K562 (cell line): ENCODE measurements around the gene CCNY. TPM values are rescaled to one million over a fixed set of nuclear protein-coding genes. Genes with fewer than 3 reads are reported as not detected.

Experiments used
- ATF1 ChIP-seq, 2 experiments: fragments of 450-650 bp in 1 of 2; IDR thresholded peaks; 2 replicates each; pipeline ENCODE4 v1.6.1; 2016; ENCODE audit warnings: missing compliant biosample characterization in 1 of 2, missing genetic modification characterization in 1 of 2
- BRD9 ChIP-seq: fragments of 450-650 bp; IDR thresholded peaks from 2 replicates; pipeline ENCODE4 v1.6.1; 2018; ENCODE audit warnings: low read depth; ENCODE audit not compliant: partially characterized antibody
- CBFA2T3 ChIP-seq: fragments of 450-650 bp; IDR thresholded peaks from 2 replicates; pipeline ENCODE4 v1.6.1; 2017
- CREB1 ChIP-seq, 2 experiments: sonication (generic) in 1 of 2; formaldehyde crosslinking in 1 of 2; IDR thresholded peaks; 2 replicates each; pipeline versions ENCODE4 v1.6.1 to v1.8.0; 2012 to 2022; ENCODE audit warnings: inconsistent platforms in 1 of 2, mild to moderate bottlenecking in 1 of 2, missing genetic modification reagents in 1 of 2, moderate library complexity in 1 of 2
- CTBP1 ChIP-seq: fragments of 450-650 bp; IDR thresholded peaks from 2 replicates; pipeline ENCODE4 v1.6.1; 2016; ENCODE audit warnings: borderline replicate concordance
- DIDO1 ChIP-seq: fragments of 450-650 bp; IDR thresholded peaks from 2 replicates; pipeline ENCODE4 v1.6.1; 2016; ENCODE audit warnings: low read depth, missing biosample characterization, missing genetic modification characterization
- EGR1 ChIP-seq: fragments of 450-650 bp; conservative IDR thresholded peaks from 2 replicates; pipeline ENCODE4 v1.6.1; 2017; ENCODE audit warnings: mild to moderate bottlenecking
- FOXK1 ChIP-seq: sonication (generic); formaldehyde crosslinking; IDR thresholded peaks from 2 replicates; pipeline ENCODE4 v1.8.0; 2022; ENCODE audit warnings: missing genetic modification reagents, mild to moderate bottlenecking, borderline replicate concordance
- JUND ChIP-seq, 2 experiments: IDR thresholded peaks; 2 replicates in 1 of 2; 3 replicates in 1 of 2; pipeline ENCODE4 v1.6.1; 2011; ENCODE audit warnings: borderline replicate concordance in 2 of 2, low read depth in 2 of 2, low read length in 2 of 2, improper control_type of control experiment in 1 of 2, missing biosample characterization in 1 of 2, missing genetic modification characterization in 1 of 2, missing genetic modification reagents in 1 of 2
- LEF1 ChIP-seq: fragments of 450-650 bp; IDR thresholded peaks from 2 replicates; pipeline ENCODE4 v1.6.1; 2016; ENCODE audit warnings: mild to moderate bottlenecking
- MAFG ChIP-seq: fragments of 450-650 bp; conservative IDR thresholded peaks from 2 replicates; pipeline ENCODE4 v1.6.1; 2016; ENCODE audit warnings: missing genetic modification characterization, missing compliant biosample characterization
- MEF2A ChIP-seq: IDR thresholded peaks from 2 replicates; pipeline ENCODE4 v1.6.1; 2011; ENCODE audit warnings: low read depth, mild to moderate bottlenecking, low read length, moderate library complexity; ENCODE audit not compliant: control insufficient read depth
- MIER1 ChIP-seq: fragments of 450-650 bp; IDR thresholded peaks from 2 replicates; pipeline ENCODE4 v1.6.1; 2016; ENCODE audit warnings: antibody characterized with exemption, mild to moderate bottlenecking, low read depth
- PHB2 ChIP-seq: fragments of 450-650 bp; IDR thresholded peaks from 2 replicates; pipeline ENCODE4 v1.6.1; 2017; ENCODE audit warnings: low read depth
- RBM34 ChIP-seq: fragments of 200-400 bp; formaldehyde crosslinking; IDR thresholded peaks from 2 replicates; pipeline ENCODE4 v1.6.1; 2018; ENCODE audit warnings: low read length, borderline replicate concordance; ENCODE audit not compliant: insufficient read depth
- SIX5 ChIP-seq, 2 experiments: IDR thresholded peaks; 2 replicates each; pipeline ENCODE4 v1.6.1; 2011; ENCODE audit warnings: low read length in 2 of 2, borderline replicate concordance in 1 of 2, low read depth in 1 of 2, mild to moderate bottlenecking in 1 of 2, moderate library complexity in 1 of 2; ENCODE audit not compliant: insufficient read depth in 1 of 2
- TFAM ChIP-seq: fragments of 250-450 bp; sonication (Bioruptor Pico); conservative IDR thresholded peaks from 2 replicates; pipeline ENCODE4 v1.5.0; 2021; ENCODE audit warnings: mild to moderate bottlenecking, moderate library complexity
- TGIF2 ChIP-seq: sonication (generic); formaldehyde crosslinking; IDR thresholded peaks from 2 replicates; pipeline ENCODE4 v1.8.1; 2022; ENCODE audit warnings: mild to moderate bottlenecking, missing genetic modification reagents, moderate library complexity
- TRIM28 ChIP-seq: fragments of 450-650 bp; IDR thresholded peaks from 2 replicates; pipeline ENCODE4 v1.6.1; 2017
- ZNF174 ChIP-seq: fragments of 250-450 bp; sonication (Bioruptor Pico); IDR thresholded peaks from 2 replicates; pipeline ENCODE4 v1.4.0; 2020; ENCODE audit warnings: mild to moderate bottlenecking
- ZNF253 ChIP-seq: fragments of 250-450 bp; sonication (Bioruptor Pico); conservative IDR thresholded peaks from 2 replicates; pipeline ENCODE4 v1.6.1; 2021; ENCODE audit warnings: mild to moderate bottlenecking
- ZNF764 ChIP-seq: fragments of 250-450 bp; sonication (Bioruptor Pico); IDR thresholded peaks from 2 replicates; pipeline ENCODE4 v1.4.0; 2020; ENCODE audit warnings: low read depth, mild to moderate bottlenecking, moderate library complexity
- polyA plus RNA-seq, 8 experiments: library from polyadenylated mRNA; depleted of rRNA in 4 of 8; stranded (reverse) in 5 of 8; unstranded in 3 of 8; fragments of >200 nt; fragmentation: Nextera tagmentation in 2 of 8; fragmentation: Illumina TruSeq in 1 of 8; extraction: Ambion mirVana in 2 of 8; extraction: Trizol in 1 of 8; gene quantifications; 2 replicates each; pipeline versions ENCODE4 v1.2.1 to v1.2.3, GENCODE V29; 2011 to 2014; ENCODE audit warnings: inconsistent platforms in 1 of 8, missing spikeins in 1 of 8
- total RNA-seq, 7 experiments: library from RNA; depleted of rRNA in 6 of 7; stranded (reverse); fragments of >200 nt in 6 of 7; fragmentation: Illumina TruSeq in 2 of 7; extraction: Trizol in 2 of 7; gene quantifications; 2 replicates each; pipeline versions ENCODE4 v1.2.1 to v1.2.3, GENCODE V29; 2011 to 2021; ENCODE audit warnings: low replicate concordance in 1 of 7
- TF ChIP-seq, protein P1 (sequence below): sonication (generic); formaldehyde crosslinking; IDR thresholded peaks from 2 replicates; pipeline ENCODE4 v1.8.1; 2023; ENCODE audit warnings: mild to moderate bottlenecking, missing genetic modification reagents
- TF ChIP-seq, protein P2 (sequence below): fragments of 150-350 bp; conservative IDR thresholded peaks from 2 replicates; pipeline ENCODE4 v1.6.1; 2014; ENCODE audit warnings: low read length
- TF ChIP-seq, protein P3 (sequence below): sonication (generic); formaldehyde crosslinking; IDR thresholded peaks from 2 replicates; pipeline ENCODE4 v1.8.1; 2023; ENCODE audit warnings: mild to moderate bottlenecking, missing genetic modification reagents

The CCNY gene
- total and polyA plus RNA-seq, 9 of the 15 experiments (the other 6 are each of a cell fraction or from before 2014, with no cell fraction given), result 8.4 to 109 (median 38.6) TPM

DNA sequence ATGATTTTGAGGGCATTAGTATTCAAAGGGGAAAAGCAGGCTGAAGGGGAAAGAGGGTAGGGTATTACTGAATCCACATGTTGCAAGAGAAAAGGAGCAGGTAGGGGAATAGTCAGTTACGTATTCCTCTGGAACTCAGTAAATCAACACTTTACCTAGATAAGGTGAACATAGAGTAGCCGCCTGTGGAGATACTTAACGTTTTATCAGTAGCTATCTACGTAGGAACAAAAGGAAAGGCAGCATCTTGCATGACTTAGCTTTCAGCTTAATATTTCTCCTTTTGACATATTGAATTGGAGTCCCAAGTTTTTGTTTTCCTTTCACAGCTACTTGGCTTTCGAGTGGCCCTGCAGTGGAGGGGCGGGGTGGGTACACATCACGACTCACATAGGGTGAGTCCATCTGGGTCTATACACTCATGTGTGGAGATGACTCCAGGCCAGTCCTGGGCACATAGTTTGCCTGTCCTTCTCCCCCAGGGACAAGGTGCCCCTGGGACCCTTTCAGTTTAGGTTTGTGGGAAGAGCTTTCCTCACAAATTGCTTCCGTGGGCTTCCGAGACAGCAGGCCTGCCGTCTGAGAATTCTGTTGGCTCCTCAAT is 48.1 kb downstream of the CCNY start (continued):
- no peak for TF ChIP-seq BRD9
- TF ChIP-seq TRIM28, result no peak
- no peak for TF ChIP-seq PHB2
- no peak for TF ChIP-seq RBM34
- no peak for TF ChIP-seq DIDO1 (tag)
- TF ChIP-seq SIX5 (IDR thresholded peaks at IDR 0.05; ENCODE audit: borderline replicate concordance in 1 of 2, insufficient read depth in 1 of 2, low read depth in 1 of 2, low read length in 2 of 2), result no peak
- TF ChIP-seq CREB1 (IDR thresholded peaks at IDR 0.05), result no peak
- TF ChIP-seq CREB1 (CRISPR knock-in tag; IDR thresholded peaks at IDR 0.05), result no peak
- no peak for TF ChIP-seq MEF2A
- no peak for TF ChIP-seq TGIF2
- TF ChIP-seq ATF1 (CRISPR knock-in tag; IDR thresholded peaks at IDR 0.05), result no peak
- 0 out of 2 replicates have a peak, but pooled peaks have one; percentile 9 for TF ChIP-seq ATF1 (tag; IDR thresholded peaks at IDR 0.05)
- no peak for TF ChIP-seq MIER1
- TF ChIP-seq EGR1, result no peak
- TF ChIP-seq, protein P1, sequence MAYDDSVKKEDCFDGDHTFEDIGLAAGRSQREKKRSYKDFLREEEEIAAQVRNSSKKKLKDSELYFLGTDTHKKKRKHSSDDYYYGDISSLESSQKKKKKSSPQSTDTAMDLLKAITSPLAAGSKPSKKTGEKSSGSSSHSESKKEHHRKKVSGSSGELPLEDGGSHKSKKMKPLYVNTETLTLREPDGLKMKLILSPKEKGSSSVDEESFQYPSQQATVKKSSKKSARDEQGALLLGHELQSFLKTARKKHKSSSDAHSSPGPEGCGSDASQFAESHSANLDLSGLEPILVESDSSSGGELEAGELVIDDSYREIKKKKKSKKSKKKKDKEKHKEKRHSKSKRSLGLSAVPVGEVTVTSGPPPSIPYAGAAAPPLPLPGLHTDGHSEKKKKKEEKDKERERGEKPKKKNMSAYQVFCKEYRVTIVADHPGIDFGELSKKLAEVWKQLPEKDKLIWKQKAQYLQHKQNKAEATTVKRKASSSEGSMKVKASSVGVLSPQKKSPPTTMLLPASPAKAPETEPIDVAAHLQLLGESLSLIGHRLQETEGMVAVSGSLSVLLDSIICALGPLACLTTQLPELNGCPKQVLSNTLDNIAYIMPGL (CRISPR knock-in tag), result no peak
- no peak for TF ChIP-seq ZNF174
- TF ChIP-seq CBFA2T3, result no peak
- TF ChIP-seq, protein P2, sequence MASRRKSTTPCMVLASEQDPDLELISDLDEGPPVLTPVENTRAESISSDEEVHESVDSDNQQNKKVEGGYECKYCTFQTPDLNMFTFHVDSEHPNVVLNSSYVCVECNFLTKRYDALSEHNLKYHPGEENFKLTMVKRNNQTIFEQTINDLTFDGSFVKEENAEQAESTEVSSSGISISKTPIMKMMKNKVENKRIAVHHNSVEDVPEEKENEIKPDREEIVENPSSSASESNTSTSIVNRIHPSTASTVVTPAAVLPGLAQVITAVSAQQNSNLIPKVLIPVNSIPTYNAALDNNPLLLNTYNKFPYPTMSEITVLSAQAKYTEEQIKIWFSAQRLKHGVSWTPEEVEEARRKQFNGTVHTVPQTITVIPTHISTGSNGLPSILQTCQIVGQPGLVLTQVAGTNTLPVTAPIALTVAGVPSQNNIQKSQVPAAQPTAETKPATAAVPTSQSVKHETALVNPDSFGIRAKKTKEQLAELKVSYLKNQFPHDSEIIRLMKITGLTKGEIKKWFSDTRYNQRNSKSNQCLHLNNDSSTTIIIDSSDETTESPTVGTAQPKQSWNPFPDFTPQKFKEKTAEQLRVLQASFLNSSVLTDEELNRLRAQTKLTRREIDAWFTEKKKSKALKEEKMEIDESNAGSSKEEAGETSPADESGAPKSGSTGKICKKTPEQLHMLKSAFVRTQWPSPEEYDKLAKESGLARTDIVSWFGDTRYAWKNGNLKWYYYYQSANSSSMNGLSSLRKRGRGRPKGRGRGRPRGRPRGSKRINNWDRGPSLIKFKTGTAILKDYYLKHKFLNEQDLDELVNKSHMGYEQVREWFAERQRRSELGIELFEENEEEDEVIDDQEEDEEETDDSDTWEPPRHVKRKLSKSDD, result no peak
- TF ChIP-seq ZNF764 (CRISPR knock-in tag), result no peak
- no peak for TF ChIP-seq JUND (IDR thresholded peaks at IDR 0.05; ENCODE audit: borderline replicate concordance, low read depth, low read length)
- 0 out of 3 replicates have a peak, but pooled peaks have one; percentile 19 for TF ChIP-seq JUND (tag; IDR thresholded peaks at IDR 0.05; ENCODE audit: borderline replicate concordance, low read depth, low read length)
- TF ChIP-seq ZNF253 (CRISPR knock-in tag), result no peak
- peak; percentile 39; the same call in 1 of the 2 replicates for TF ChIP-seq CTBP1
- no peak for TF ChIP-seq MAFG (tag)
- no peak for TF ChIP-seq LEF1
- TF ChIP-seq FOXK1 (CRISPR knock-in tag), result no peak
- TF ChIP-seq TFAM (CRISPR knock-in tag), result no peak
- TF ChIP-seq, protein P3, sequence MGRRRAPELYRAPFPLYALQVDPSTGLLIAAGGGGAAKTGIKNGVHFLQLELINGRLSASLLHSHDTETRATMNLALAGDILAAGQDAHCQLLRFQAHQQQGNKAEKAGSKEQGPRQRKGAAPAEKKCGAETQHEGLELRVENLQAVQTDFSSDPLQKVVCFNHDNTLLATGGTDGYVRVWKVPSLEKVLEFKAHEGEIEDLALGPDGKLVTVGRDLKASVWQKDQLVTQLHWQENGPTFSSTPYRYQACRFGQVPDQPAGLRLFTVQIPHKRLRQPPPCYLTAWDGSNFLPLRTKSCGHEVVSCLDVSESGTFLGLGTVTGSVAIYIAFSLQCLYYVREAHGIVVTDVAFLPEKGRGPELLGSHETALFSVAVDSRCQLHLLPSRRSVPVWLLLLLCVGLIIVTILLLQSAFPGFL (CRISPR knock-in tag), result no peak
